ENCODE measurements around the gene TBX21.

TBX21 gene

DNA sequence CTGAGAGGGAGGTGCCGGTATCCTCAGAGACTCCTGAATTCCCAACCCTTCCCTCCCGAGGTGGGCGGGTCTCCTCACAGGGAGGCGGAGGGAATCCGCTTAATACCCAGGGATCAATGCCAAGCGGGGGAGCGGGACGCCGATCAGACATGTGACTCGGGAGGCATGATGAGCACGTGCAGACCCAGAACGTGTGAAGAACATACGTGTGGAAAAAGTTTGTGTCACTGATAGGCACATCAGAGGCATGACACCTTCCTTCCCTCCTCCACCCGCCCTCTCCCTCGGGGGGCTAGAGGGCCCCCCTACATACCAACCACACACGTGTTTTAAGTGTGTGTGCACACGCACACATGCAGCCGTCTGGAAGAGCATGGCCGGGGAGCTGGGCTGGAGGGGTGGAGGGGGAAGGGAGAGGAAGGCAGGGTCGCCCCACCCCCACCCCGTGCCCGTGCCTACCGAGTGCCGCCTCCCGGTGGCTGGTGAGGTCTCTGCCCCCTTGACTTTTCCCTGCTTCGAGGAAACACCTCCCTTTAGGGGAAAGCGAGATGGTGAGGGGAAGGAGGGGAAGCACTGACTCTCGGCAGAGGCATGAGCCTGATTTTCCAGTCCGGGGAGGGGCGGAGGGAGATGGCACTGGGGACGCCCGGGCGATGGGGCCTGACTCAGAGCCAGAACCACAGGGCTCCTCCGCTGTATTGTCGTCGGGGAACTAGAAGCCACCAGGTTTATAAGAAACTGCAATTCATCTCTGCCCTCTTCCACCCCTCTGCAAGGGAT, 12.1 kb upstream of the TBX21 start:
- Histone ChIP-seq H3K4me1 (ENCODE audit: control insufficient read depth, insufficient read depth, low read length) (no peaks in the 10 kb centered on the region), H3K27me3 (ENCODE audit: control insufficient read depth, insufficient read depth, low read length) (peaks cover 17% of the 10 kb centered on the region), H3K36me3 (ENCODE audit: control insufficient read depth, insufficient read depth, low read length) (no peaks in the 10 kb centered on the region), H3K27ac (ENCODE audit: low read depth, low read length) (no peak overlapping the region), H3K4me3 (ENCODE audit: low read length) (no peak overlapping the region), H3K9ac (ENCODE audit: low read length) (no peak overlapping the region)

DNA sequence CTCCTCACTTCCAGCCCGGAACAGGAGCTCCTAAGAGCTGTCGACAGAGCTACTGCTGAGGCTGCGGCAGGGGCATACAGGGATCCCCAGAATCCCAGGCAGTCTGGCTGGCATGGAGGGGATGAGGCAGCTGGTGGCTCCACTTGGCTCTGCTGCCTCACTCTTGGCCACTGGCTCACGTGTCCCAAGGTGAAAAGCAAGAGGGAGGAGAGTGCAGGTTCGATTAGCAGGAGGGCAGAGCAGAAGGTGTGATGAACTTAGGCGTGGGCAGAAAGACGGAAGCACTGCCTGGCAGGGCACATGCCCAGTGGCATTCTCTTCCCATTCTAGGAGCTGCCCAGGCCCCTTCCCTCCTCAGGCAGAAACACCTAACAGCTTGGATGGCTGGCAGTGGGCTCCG, 11.3 kb upstream of the TBX21 start:
- no peaks in the 10 kb centered on the region for H3K4me1 ChIP-seq (ENCODE audit: control insufficient read depth, insufficient read depth, low read length)
- no peak overlapping the region for H3K9ac ChIP-seq (ENCODE audit: low read length)
- H3K4me3 ChIP-seq (ENCODE audit: low read length): no peak overlapping the region
- H3K27ac ChIP-seq (ENCODE audit: low read depth, low read length): no peak overlapping the region
- H3K36me3 ChIP-seq (ENCODE audit: control insufficient read depth, insufficient read depth, low read length): no peaks in the 10 kb centered on the region
- peaks cover 17% of the 10 kb centered on the region for H3K27me3 ChIP-seq (ENCODE audit: control insufficient read depth, insufficient read depth, low read length)

DNA sequence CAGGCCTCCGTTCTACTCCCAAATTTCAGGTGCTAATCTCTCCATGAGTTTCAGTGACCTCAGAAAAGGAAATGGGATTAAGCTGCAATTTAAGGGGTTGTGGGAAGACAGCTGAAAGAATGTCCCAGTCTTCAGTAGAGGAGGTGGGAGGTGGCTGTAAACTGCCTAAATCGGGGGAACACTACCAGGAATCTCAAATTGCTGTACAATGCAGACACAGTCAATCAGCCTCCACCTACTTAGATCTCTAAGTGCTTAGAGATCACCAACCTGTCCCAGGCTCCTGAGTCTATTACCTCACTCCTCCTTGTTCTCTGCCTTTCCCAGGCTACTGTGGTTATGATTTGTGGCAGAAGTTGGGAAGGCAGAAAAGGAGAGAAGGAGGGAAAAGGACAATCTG, 8.3 kb upstream of the TBX21 start:
- H3K27me3 ChIP-seq (ENCODE audit: control insufficient read depth, insufficient read depth, low read length): peaks cover 9% of the 10 kb centered on the region
- no peak overlapping the region for H3K9ac ChIP-seq (ENCODE audit: low read length)
- no peak overlapping the region for H3K4me3 ChIP-seq (ENCODE audit: low read length)
- H3K27ac ChIP-seq (ENCODE audit: low read depth, low read length): no peak overlapping the region
- H3K4me1 ChIP-seq (ENCODE audit: control insufficient read depth, insufficient read depth, low read length): no peaks in the 10 kb centered on the region
- no peaks in the 10 kb centered on the region for H3K36me3 ChIP-seq (ENCODE audit: control insufficient read depth, insufficient read depth, low read length)

DNA sequence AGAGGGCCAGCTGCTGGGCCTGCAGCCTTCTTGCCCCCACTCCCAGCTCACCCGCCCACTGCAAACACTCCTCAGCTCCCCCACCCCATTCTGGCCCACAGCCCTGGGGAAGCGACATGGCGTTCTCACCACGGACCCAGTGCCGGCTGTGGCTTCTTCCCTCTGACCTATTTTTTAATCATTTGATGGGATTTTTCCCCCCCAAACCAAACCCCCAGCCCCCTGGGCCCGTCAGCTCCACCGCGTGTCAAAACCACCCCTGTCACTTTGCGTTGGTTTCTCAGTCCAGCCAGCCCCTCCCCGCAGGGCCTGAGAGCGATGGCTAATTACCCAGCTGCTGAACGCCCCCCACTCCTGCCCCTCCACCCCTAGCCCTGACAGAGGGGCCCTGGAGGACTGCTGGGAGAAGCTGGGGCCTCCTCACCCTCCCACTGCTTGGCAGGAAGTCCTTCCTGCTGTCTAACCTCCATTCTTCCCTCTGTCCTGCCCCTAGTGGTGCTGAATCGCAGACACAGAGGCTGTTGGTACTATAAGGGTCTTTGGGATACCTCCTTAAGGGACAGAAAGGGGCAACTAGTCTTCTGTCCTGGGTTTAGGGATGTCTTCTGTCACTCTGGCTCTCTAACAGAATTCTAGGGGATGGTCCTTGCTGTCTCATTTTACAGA, 7.5 kb upstream of the TBX21 start:
- Histone ChIP-seq H3K4me1 (ENCODE audit: control insufficient read depth, insufficient read depth, low read length) (no peaks in the 10 kb centered on the region), H3K27ac (ENCODE audit: low read depth, low read length) (no peak overlapping the region), H3K36me3 (ENCODE audit: control insufficient read depth, insufficient read depth, low read length) (no peaks in the 10 kb centered on the region), H3K4me3 (ENCODE audit: low read length) (no peak overlapping the region), H3K9ac (ENCODE audit: low read length) (no peak overlapping the region), H3K27me3 (ENCODE audit: control insufficient read depth, insufficient read depth, low read length) (peaks cover 3% of the 10 kb centered on the region)

DNA sequence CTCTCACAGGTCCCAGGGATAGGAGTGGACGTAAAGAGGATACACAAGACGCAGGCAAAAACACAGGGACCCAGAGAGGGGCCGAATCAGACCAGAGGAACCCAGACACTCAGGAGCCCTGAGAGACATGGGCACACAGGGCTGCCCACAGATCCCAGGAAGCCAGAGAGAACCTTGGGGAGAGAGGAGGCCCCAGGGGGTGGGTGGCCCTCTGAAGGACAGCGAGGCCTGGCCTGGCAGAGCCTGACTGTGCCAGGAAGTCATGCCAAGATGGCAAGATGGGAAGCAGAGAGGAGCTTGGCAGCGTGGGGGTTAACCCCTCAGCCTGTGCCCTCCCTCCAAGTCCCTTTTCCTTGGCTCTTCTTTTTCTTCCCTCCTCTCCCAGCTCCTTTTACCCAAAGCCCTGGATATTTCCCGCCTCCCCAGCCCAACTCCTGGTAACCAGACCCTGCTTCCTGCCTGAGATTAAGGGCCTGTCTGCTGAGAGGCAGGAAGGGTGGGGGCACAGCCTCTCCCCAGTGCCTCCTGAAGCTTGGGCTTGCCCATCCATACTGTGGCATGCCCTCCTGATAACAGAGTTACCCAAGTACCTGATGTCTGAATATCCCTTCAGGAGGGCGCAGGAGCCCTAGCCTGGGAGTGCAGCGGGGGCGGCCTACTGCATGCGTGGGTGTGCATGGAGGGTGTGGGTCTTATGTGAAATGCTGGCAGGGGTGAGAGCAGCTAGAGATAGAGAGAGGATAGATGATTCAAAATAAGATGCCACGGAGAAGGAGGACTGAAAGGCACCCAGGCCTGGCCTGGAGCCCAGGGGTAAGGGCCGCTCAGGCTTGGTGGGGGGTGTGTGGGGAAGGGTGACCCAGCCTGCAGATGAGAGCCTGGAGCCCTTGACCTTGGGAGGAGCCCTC, 6.0 kb upstream of the TBX21 start:
- no peak overlapping the region for H3K9ac ChIP-seq (ENCODE audit: low read length)
- H3K36me3 ChIP-seq (ENCODE audit: control insufficient read depth, insufficient read depth, low read length): no peaks in the 10 kb centered on the region
- peaks cover 3% of the 10 kb centered on the region for H3K27me3 ChIP-seq (ENCODE audit: control insufficient read depth, insufficient read depth, low read length)
- H3K27ac ChIP-seq (ENCODE audit: low read depth, low read length): no peak overlapping the region
- H3K4me3 ChIP-seq (ENCODE audit: low read length): no peak overlapping the region
- no peaks in the 10 kb centered on the region for H3K4me1 ChIP-seq (ENCODE audit: control insufficient read depth, insufficient read depth, low read length)

DNA sequence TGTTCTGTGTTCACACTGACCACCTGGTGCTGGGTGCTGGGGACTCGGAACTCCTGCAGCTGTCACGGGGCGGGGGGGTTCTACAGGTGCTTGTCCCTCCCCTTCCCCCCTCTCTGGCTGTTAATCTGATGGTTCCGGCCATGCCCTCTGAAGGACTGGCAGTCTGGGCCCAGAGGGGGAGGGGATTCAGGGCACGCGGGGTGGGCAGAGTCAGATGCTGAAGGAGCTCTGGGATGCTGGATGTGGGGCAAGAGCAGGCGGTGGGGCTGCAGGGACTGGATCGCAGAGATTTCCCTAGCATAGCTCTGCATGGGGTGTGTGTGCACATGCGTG, 5.4 kb upstream of the TBX21 start:
- Histone ChIP-seq H3K27me3 (ENCODE audit: control insufficient read depth, insufficient read depth, low read length) (peaks cover 9% of the 10 kb centered on the region), H3K4me1 (ENCODE audit: control insufficient read depth, insufficient read depth, low read length) (no peaks in the 10 kb centered on the region), H3K36me3 (ENCODE audit: control insufficient read depth, insufficient read depth, low read length) (no peaks in the 10 kb centered on the region)

DNA sequence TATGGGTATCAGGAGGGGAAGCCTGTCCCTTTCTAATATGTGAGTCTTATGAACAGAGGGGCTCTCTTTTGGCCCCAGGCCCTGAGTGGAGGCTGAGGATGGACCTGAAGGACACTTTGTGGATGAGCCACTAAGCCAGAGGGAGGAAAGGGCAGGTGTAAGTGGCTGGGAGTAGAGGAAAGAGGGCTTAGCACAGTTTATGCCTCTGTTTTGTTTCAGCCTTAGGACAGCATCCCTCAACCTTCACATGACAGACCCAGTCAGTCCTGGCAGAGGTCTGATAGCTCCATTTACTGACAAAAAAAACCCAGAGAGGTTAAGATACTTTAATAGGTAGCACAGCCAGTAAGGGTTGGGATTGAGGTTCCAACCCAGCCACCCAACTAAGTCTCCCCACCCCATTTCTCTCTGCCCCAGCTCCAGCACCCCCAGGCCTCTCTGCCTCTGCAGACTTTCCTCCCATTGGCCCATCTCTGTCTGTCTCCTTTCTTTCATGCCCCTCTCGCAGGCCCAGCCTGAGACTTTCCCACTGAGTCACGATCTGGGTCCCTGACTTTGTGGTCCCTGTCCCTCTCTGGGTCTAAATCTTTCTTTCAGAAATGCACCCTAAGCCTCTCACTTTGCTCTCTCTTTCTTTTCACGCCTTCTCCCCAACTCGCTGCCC, 4.7 kb upstream of the TBX21 start:
- Histone ChIP-seq H3K27ac (ENCODE audit: low read depth, low read length) (no peak overlapping the region), H3K9ac (ENCODE audit: low read length) (no peak overlapping the region), H3K4me1 (ENCODE audit: control insufficient read depth, insufficient read depth, low read length) (no peaks in the 10 kb centered on the region), H3K27me3 (ENCODE audit: control insufficient read depth, insufficient read depth, low read length) (peaks cover 11% of the 10 kb centered on the region), H3K4me3 (ENCODE audit: low read length) (no peak overlapping the region), H3K36me3 (ENCODE audit: control insufficient read depth, insufficient read depth, low read length) (no peaks in the 10 kb centered on the region)

More for the DNA sequence above, 5.4 kb upstream of the TBX21 start:
- Histone ChIP-seq H3K9ac (ENCODE audit: low read length) (no peak overlapping the region), H3K27ac (ENCODE audit: low read depth, low read length) (no peak overlapping the region), H3K4me3 (ENCODE audit: low read length) (no peak overlapping the region)

DNA sequence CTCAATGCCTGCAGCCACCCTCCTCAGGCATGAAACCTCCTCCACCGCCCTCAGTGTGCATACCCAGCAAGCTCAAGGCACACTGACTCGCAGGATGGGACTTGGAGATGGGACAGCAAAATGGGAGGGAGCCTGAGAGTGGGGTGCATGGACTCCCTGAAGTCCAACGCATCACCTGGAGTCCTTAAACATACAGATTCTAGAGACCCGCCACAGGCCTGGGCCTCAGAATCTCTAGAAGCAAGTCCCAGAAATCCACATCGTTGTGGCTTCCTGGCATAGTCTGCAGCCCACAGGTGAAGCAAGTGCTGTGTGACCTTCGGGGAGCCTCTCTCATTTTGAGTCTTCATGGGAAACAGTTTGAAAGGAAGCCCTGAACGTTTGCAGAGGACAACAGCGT, 3.6 kb upstream of the TBX21 start:
- Histone ChIP-seq H3K36me3 (ENCODE audit: control insufficient read depth, insufficient read depth, low read length) (no peaks in the 10 kb centered on the region), H3K27ac (ENCODE audit: low read depth, low read length) (no peak overlapping the region), H3K27me3 (ENCODE audit: control insufficient read depth, insufficient read depth, low read length) (peaks cover 19% of the 10 kb centered on the region), H3K4me1 (ENCODE audit: control insufficient read depth, insufficient read depth, low read length) (no peaks in the 10 kb centered on the region), H3K9ac (ENCODE audit: low read length) (no peak overlapping the region), H3K4me3 (ENCODE audit: low read length) (no peak overlapping the region)

DNA sequence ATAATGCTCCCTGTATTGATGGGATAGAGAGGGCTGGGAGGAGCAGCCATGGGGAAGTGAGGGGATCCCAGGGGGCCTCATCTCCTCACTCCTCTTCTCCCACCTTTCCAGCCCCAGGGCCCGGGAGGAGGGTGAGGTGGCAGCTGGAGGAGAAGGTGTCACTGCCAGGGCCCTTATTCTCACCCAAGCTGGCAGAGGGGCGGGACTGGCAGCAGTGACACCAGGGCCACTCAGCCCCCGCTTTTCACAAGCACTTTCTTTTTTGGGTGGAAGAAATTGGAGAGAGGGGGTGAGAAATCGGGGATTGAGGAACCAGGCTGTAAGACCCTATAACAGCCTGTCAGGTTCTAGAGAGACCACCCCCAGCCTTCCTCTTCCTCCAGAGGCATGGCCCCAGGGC, 2.4 kb upstream of the TBX21 start:
- Histone ChIP-seq H3K36me3 (ENCODE audit: control insufficient read depth, insufficient read depth, low read length) (no peaks in the 10 kb centered on the region), H3K4me1 (ENCODE audit: control insufficient read depth, insufficient read depth, low read length) (no peaks in the 10 kb centered on the region), H3K27me3 (ENCODE audit: control insufficient read depth, insufficient read depth, low read length) (peaks cover 20% of the 10 kb centered on the region), H3K4me3 (ENCODE audit: low read length) (no peak overlapping the region), H3K9ac (ENCODE audit: low read length) (no peak overlapping the region), H3K27ac (ENCODE audit: low read depth, low read length) (no peak overlapping the region)

DNA sequence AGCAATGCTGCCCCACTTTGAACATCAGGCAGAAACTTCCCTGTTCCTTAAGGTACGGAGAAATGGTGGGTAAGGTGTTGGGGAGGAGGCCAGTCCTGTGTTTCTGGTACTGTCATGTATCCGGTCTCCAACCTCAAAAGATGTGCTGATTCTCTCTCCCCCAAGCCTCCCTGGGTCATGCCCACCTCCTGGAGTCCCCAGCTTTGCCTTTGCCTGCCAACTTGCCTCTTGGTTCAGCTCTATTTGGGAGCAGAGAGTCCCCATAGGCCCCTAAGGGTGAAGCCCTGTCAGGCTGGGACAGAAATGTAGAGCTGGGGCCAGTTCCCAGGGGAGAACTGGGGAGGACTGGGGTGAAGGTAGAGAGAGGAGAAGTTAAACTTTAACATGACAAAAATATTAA, 1.6 kb upstream of the TBX21 start:
- Histone ChIP-seq H3K27ac (ENCODE audit: low read depth, low read length) (no peak overlapping the region), H3K4me1 (ENCODE audit: control insufficient read depth, insufficient read depth, low read length) (no peaks in the 10 kb centered on the region), H3K27me3 (ENCODE audit: control insufficient read depth, insufficient read depth, low read length) (peaks cover 20% of the 10 kb centered on the region), H3K36me3 (ENCODE audit: control insufficient read depth, insufficient read depth, low read length) (no peaks in the 10 kb centered on the region), H3K4me3 (ENCODE audit: low read length) (no peak overlapping the region), H3K9ac (ENCODE audit: low read length) (no peak overlapping the region)

DNA sequence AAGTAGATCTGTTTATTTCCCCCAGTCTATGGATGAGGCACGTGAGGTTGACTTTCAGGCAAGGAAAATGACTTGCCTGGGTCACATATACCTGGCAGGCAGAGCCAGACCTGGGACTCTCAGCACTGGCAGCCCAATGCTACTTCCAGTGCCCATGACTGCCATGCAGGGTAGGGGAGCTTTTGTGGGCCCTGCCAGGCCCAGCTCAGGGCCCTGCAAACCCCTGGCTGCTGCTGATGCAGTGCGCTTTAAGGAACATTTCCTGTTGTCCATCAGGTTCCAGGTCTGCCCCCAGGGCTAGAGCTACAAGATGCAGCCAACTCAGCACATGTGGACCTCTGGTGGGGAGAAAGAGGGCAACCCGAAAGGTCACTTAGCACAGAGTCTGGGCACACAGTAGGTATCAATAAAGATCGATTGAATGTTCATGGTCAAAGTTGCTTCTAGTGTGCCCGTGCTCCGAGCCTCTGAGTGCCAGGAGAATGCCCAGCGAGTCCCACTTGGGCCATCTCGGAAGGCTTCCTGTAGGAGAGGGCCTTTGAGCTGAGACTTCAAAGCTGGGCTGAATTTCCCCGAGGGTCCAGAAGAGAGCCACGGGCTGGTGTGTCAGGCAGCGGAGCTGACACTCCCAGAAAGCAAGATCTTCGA, 513 bp upstream of the TBX21 start:
- H3K4me1 ChIP-seq (ENCODE audit: control insufficient read depth, insufficient read depth, low read length): no peaks in the 10 kb centered on the region
- peaks cover 20% of the 10 kb centered on the region for H3K27me3 ChIP-seq (ENCODE audit: control insufficient read depth, insufficient read depth, low read length)
- no peak overlapping the region for H3K27ac ChIP-seq (ENCODE audit: low read depth, low read length)
- H3K4me3 ChIP-seq (ENCODE audit: low read length): no peak overlapping the region
- H3K36me3 ChIP-seq (ENCODE audit: control insufficient read depth, insufficient read depth, low read length): no peaks in the 10 kb centered on the region
- H3K9ac ChIP-seq (ENCODE audit: low read length): no peak overlapping the region
